Astrocyte (in vitro differentiated cells and primary cell): ENCODE results near the gene TMUB1.

Experiments used
- EZH2 ChIP-seq: IDR thresholded peaks from 2 replicates; pipeline ENCODE4 v1.6.1; 2012; ENCODE audit warnings: mild to moderate bottlenecking, low read length, inconsistent platforms; ENCODE audit not compliant: insufficient read depth
- TF ChIP-seq, protein P1 (sequence below): IDR thresholded peaks from 2 replicates; pipeline ENCODE4 v1.5.1; 2011; ENCODE audit warnings: low read depth, mild to moderate bottlenecking, inconsistent platforms, low read length, moderate library complexity; ENCODE audit not compliant: insufficient read depth

DNA sequence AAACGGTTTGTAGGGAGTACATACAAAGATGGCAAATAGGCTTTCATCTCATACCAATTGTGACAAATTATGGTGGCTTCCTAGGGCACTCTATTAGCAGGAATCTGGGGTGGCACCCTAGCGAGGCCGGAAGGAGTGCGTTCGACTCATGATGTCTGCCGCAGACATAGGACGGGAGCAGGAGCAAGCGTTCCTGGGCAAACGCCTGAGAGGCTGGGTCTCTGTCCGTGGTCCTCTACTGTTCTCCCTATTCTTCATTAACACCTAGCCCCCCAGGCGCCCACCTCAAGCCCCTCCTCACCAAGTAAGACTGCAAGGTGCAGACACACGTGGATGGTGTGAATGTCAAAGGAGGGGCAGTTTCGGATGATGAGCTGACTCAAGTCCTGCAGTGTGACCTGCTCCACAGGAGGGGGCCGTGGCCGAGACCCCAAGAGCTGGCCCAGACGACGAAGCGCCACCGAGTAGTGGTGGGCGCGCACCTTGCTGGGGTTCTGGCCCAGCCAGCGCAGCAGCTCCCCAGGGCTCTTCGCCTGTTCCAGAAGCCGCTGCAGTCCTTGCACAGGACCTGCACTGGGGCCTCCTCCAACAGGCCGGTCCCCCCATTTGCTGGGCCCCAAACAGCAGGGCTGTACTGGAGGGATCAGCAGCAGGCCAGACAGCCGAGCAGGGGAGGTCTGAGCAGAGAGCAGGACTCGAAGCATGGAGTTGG lies 3.9 kb downstream of the TMUB1 start:
- TF ChIP-seq, protein P1, sequence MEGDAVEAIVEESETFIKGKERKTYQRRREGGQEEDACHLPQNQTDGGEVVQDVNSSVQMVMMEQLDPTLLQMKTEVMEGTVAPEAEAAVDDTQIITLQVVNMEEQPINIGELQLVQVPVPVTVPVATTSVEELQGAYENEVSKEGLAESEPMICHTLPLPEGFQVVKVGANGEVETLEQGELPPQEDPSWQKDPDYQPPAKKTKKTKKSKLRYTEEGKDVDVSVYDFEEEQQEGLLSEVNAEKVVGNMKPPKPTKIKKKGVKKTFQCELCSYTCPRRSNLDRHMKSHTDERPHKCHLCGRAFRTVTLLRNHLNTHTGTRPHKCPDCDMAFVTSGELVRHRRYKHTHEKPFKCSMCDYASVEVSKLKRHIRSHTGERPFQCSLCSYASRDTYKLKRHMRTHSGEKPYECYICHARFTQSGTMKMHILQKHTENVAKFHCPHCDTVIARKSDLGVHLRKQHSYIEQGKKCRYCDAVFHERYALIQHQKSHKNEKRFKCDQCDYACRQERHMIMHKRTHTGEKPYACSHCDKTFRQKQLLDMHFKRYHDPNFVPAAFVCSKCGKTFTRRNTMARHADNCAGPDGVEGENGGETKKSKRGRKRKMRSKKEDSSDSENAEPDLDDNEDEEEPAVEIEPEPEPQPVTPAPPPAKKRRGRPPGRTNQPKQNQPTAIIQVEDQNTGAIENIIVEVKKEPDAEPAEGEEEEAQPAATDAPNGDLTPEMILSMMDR = no peak
- no peak for TF ChIP-seq EZH2
